ENCODE results near the gene TMPRSS12.
"Not testable (repeated sequence)": the region's sequence is repeated elsewhere in the genome, so short reads cannot be mapped to it uniquely, and the experiment has no call there.

The TMPRSS12 gene

DNA sequence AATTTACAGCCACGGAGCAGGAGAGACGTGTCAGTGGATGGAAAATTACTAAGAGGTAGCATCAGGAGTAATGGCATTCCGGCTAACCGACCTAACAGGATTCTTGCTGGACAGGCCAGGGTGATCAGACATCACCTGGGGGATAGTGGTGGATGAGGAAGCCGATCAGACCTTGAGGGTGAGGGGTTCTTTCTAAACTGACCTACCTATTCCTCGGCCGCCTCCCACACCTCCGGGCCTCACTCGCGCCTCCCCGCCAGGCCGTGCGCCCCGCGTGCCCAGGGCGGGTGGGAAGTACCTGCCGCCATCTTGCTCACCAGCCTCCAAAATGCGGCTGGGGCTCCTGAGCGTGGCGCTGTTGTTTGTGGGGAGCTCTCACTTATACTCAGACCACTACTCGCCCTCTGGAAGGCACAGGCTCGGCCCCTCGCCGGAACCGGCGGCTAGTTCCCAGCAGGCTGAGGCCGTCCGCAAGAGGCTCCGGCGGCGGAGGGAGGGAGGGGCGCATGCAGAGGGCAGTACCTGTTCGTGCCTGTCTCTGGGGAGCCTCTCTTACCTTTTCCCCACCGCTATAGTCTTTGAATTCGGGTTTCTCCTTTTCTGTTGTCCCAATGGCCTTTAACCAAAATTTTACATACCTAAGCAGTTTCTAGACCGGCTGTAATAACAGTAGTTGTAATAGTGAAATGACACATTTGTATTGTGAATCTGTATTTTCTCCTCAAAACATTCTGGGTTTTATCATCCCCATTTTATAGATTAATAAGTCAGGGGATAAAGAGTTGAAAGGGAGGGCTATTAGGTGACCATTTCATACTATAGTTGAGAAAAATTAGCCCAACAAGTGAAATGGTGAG is at the start of gene TMPRSS12:
TMPRSS12 (plus strand) TSS at position 290 of the 857 bp plus-strand sequence; CDS start at position 329, 39 bp downstream.
- DNase-seq (ENCODE audit: low read depth), result no peak

DNA sequence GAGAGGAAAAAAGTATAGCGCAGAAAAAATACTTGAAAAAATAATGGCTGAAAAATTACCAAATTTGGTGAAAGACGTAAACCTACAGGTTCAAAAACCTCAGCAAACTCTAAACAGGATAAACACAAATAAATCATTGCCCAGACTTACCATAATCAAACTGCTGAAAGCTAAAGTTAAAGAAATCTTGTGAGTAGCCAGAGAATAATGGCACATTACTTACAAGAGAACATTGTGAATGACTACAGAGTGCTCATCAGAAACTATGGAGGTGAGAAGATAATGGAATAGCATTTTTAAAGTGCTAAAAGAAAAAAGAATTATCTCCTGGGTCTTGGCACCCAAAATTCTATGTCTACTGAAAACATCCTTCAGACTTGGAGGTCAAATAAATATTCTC is 42.8 kb upstream of the TMPRSS12 start:
- no peak for DNase-seq (ENCODE audit: low read depth)

DNA sequence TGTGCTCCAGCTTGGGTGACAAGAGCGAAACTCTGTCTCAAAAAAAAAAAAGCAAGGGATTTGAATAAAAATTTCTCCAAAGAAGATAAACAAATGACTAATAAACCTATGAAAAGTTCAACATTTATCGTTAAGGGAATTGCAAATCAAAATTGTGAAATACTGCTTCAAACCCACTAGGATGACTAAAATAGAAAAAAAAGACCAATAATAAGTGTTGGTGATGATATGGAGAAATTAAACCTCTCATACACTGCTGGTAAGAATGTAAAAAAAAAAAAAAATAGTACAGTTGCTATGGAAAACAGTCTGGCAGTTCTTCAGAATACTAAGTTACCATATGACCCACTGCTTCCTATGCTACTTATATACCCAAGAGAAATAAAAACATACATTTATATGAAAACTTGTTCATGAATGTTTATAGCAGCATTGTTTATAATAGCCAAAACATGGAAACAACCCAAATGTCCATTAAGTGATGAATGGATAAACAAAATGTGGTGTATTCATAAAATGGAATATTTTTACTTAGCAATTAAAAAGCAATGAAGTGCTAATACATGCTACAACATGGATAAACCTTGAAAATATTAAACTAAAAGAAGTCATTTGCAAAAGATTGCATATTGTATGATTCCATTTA is 39.4 kb upstream of the TMPRSS12 start:
- no peak for DNase-seq (ENCODE audit: low read depth)

- no peak for DNase-seq (ENCODE audit: low read depth)
Measured at GRCh38 chr12:50806176-50806575, 36.5 kb upstream of the TMPRSS12 start.

- not testable (repeated sequence) for DNase-seq (ENCODE audit: low read depth)
Measured at GRCh38 chr12:50809131-50809530, 33.6 kb upstream of the TMPRSS12 start.

- DNase-seq (ENCODE audit: low read depth), result not testable (repeated sequence)
Measured at GRCh38 chr12:50814921-50815320, 27.8 kb upstream of the TMPRSS12 start.

GRCh38 chr12:50820177-50820576 is 22.5 kb upstream of the TMPRSS12 start:
- DNase-seq (ENCODE audit: low read depth), result no peak

DNA sequence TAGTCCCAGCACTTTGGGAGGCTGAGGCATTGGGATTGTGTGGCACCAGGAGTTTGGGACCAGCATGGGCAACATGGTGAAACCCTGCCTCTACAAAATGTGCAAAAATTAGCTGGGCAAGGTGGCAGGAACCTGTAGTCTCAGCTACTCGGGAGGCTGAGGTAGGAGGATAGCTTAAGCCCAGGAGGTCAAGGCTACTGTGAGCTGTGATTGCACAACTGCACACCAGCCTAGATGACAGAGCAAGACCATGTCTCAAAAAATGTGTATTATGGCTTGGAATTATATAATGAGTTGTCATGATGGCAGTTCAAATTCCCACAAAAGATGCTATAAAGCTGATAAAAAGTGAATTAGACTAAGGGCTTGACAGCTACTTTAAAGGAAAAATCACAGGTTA is 20.6 kb upstream of the TMPRSS12 start:
- DNase-seq (ENCODE audit: low read depth), result no peak

GRCh38 chr12:50823724-50824123 is 19.0 kb upstream of the TMPRSS12 start:
- DNase-seq (ENCODE audit: low read depth), result not testable (repeated sequence)

GRCh38 chr12:50824914-50825313 is 17.8 kb upstream of the TMPRSS12 start:
- no peak for DNase-seq (ENCODE audit: low read depth)

GRCh38 chr12:50825372-50825838 is 17.3 kb upstream of the TMPRSS12 start:
- DNase-seq (ENCODE audit: low read depth), result no peak

DNA sequence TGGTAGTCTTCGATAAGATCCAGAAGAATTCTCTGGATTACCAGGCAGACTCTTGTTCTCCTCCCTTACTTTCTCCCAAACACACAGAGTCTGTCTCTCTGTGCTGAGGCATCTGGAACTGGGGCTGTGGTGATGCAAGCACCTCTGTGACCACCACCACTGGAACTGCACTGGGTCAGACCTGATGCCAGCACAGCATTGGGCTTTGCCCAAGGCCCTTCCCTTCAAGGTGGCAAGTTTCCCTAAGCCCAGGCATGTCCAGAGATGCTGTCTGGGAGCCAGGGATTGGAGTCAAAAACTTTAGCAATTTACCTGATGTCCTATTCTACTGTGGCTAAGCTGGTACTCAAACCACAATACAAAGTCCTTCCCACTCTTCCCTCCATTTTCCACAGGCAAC is 14.6 kb upstream of the TMPRSS12 start:
- no peak for DNase-seq (ENCODE audit: low read depth)

GRCh38 chr12:50828886-50829285 is 13.8 kb upstream of the TMPRSS12 start:
- no peak for DNase-seq (ENCODE audit: low read depth)

DNA sequence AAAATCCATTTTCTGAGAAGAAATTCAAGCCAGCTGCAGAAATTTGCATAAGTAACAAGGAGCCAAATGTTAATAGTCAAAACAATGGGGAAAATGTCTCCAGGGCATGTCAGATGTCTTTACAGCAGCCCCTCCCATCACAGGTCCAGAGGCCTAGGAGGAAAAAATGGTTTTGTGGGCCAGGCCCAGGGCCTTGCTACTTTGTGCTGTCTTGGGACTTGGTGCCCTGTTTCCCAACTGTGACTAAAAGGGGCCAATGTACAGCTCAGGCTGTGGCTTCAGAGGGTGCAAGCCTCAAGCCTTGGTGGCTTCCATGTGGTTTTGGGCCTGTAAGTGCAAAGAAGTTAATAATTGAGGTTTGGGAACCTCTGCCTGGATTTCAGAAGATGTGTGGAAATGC is 8.9 kb upstream of the TMPRSS12 start:
- DNase-seq (ENCODE audit: low read depth), result not testable (repeated sequence)

GRCh38 chr12:50839042-50839441 is 3.7 kb upstream of the TMPRSS12 start:
- DNase-seq (ENCODE audit: low read depth), result no peak

DNA sequence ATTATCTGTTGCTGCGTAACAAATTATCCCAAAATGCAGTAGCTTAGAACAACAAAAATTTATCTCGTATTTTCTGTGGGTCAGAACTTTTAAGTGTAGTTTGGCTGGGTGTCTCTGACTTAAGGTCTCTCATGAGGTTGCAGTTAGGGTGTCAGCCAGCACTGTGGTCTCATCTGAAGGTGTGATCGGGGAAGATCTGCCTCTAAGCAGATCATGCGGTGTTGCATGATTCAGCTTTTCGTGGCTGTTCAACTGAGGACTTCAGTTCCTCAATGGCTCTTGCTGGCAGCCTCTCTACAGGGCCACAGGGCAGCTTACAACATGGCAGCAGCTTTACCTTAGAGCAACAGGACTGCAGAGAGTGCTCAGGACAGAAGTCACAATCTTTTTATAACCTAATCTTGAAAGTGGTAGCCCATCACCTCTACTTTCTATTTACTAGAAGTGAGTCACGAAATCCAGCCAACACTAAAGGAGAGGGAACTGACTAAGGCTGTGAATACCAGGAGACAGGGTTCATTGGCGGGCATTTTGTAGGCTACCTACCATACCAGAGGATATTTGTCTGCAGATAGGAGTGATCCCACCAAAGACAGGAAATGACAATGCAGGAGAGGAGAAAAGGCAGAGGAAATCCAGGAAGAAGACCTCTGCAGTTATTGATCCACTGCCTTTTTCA is 1.8 kb upstream of the TMPRSS12 start:
- DNase-seq (ENCODE audit: low read depth), result no peak

DNA sequence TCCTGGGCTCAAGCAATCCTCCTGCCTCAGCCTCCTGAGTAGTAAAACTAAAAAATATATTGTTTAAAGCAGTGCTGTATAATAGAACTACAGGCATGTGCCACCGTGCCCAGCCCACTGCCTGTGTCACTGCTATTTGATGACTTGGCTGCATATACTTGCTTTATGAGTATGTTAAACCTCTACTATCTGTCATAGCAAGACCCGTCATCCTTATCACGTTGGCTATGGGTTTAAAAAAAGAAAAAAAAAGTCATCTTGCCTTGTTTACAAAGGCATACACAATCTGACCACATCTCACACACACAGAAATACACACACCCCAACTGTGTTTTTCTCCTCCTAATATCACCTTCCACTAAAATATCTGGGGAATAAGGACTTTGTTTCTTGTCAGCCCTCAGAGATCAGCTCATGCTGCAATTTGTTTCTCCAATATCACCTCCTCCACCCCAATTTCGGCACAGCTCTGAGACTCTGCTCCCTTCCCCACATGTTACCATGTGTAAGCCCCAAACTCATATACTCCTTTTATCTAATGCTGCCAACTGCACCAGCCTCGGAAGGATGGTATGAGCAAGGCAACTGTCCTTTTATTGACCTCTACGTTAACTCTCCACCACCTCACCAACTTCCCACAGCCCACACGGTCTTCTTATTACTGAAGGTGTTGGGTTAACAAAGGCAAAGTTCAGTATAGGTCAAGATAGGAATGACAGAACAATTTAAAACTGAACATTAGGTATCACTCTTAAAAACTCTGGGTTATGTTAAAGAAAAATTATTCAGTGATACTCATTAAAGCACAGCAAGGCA is 802 bp upstream of the TMPRSS12 start:
- DNase-seq (ENCODE audit: low read depth), result no peak

- no peak for DNase-seq (ENCODE audit: low read depth)
Measured at GRCh38 chr12:50845021-50845647, 2.4 kb downstream of the TMPRSS12 start.

- no peak for DNase-seq (ENCODE audit: low read depth)
Measured at GRCh38 chr12:50848963-50849362, 6.2 kb downstream of the TMPRSS12 start.

DNA sequence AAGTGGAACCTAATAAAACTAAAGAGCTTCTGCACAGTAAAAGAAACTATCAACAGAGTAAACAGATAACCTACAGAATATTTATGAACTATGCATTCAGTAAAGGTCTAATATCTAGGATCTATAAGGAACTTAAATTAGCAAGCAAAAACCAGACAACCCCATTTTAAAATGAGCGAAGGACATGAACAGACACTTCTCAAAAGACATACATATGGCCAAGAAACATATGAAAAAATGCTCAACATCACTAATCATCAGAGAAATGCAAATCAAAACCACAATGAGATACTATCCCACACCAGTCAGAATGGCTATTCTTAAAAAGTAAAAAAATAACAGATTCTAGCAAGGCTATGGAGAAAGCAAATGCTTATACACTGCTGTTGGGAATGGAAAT is 12.5 kb downstream of the TMPRSS12 start:
- DNase-seq (ENCODE audit: low read depth), result not testable (repeated sequence)

DNA sequence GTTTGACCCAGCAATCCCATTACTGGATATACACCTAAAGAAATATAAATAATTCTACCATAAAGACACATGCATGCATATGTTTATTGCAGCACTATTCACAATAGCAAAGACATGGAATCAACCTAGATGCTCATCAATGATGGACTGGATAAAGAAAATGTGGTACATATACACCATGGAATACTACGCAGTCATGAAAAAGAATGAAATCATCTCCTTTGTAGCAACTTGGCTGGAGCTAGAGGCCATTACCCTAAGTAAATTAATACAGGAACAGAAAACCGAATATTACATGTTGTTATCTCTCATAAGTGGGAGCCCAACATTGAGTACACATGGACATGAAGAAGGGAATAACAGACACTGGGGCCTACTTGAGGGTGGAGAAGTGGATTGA is 13.0 kb downstream of the TMPRSS12 start:
- not testable (repeated sequence) for DNase-seq (ENCODE audit: low read depth)
